Lower lobe of right lung (tissue), 2 donors: ENCODE results near the gene PRXL2C. TPM values are rescaled to one million over a fixed set of nuclear protein-coding genes. Genes with fewer than 3 reads are reported as not detected.
"Not testable (repeated sequence)": the region's sequence is repeated elsewhere in the genome, so short reads cannot be mapped to it uniquely, and the experiment has no call there.

Source experiments
- ATAC-seq, 2 donors: fragments of 200-7000 bp; cut with Tn5 transposase; one replicate each; pipeline ENCODE4 v1.9.1; 2020 to 2022; ENCODE audit warnings: mild to moderate bottlenecking in 2 of 2, moderate library complexity in 2 of 2
- DNase-seq: peaks from one replicate; pipeline ENCODE4 v3.0.0-alpha.2; 2020
- H3K27ac ChIP-seq: fragments of 200-600 bp; one replicate; pipeline ENCODE4 v1.8.0; 2022
- H3K27me3 ChIP-seq: fragments of 200-600 bp; one replicate; pipeline ENCODE4 v1.8.0; 2022; ENCODE audit warnings: low read depth
- H3K36me3 ChIP-seq: fragments of 200-600 bp; one replicate; pipeline ENCODE4 v1.8.0; 2022; ENCODE audit warnings: mild to moderate bottlenecking
- H3K4me1 ChIP-seq: fragments of 200-600 bp; one replicate; pipeline ENCODE4 v1.8.0; 2022
- H3K4me3 ChIP-seq: fragments of 200-600 bp; one replicate; pipeline ENCODE4 v1.8.0; 2022; ENCODE audit warnings: mild to moderate bottlenecking
- H3K9me3 ChIP-seq: fragments of 200-600 bp; one replicate; pipeline ENCODE4 v1.8.0; 2022
- intact Hi-C: fragments of 100-400 bp; cut with DNase I; formaldehyde crosslinking; loops from one replicate; pipeline ENCODE4 v1.11.0; 2022
- total RNA-seq: library from RNA; stranded (reverse); fragmentation: NEBNext Ultra II Directional; extraction: Animal tissue kit (Norgen Biotek cat#: 25700); gene quantifications from one replicate; pipeline ENCODE4 v1.2.1, GENCODE V29; 2021
- TF ChIP-seq, protein P1 (sequence below): fragments of 200-600 bp; IDR thresholded peaks from one replicate; pipeline ENCODE4 v1.8.0; 2022; ENCODE audit warnings: antibody characterized with exemption, mild to moderate bottlenecking
- donor health status: DM: no; HTN: yes; CAD: no; lungs with severe emphysema.

The PRXL2C gene
- total RNA-seq, 1 donor from 2014 or later, result 28.0 TPM

DNA sequence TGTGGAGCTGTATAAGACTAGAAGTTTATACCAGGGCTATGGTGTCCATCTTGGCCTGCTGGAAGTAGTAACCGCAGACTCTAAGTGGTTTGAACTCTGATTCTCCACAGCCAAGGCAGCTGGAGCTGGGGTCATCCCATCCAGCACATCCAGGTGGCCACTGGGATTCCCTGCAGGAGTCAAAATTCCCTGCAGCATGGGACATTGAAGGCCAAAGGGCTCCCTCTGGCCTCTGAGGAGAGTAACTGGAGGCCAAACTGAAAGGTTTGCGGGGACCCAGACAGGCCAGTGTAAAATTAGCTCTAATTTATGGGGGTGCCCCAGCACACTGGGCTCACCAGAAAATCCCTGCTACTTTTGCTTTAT lies 12.2 kb upstream of the PRXL2C start:
- H3K36me3 ChIP-seq, result no peaks in the 10 kb centered on the region
- intact Hi-C loops, result loop anchor here (10.0 kb wide), 1 partner anchor 343 kb away; no protein-coding TSS in a partner anchor
- H3K4me3 ChIP-seq, result no peak overlapping the region
- H3K27ac ChIP-seq, result no peak overlapping the region
- ATAC-seq (no peak), DNase-seq (no peak)
- TF ChIP-seq, protein P1, sequence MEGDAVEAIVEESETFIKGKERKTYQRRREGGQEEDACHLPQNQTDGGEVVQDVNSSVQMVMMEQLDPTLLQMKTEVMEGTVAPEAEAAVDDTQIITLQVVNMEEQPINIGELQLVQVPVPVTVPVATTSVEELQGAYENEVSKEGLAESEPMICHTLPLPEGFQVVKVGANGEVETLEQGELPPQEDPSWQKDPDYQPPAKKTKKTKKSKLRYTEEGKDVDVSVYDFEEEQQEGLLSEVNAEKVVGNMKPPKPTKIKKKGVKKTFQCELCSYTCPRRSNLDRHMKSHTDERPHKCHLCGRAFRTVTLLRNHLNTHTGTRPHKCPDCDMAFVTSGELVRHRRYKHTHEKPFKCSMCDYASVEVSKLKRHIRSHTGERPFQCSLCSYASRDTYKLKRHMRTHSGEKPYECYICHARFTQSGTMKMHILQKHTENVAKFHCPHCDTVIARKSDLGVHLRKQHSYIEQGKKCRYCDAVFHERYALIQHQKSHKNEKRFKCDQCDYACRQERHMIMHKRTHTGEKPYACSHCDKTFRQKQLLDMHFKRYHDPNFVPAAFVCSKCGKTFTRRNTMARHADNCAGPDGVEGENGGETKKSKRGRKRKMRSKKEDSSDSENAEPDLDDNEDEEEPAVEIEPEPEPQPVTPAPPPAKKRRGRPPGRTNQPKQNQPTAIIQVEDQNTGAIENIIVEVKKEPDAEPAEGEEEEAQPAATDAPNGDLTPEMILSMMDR, result no peak
- no peaks in the 10 kb centered on the region for H3K9me3 ChIP-seq
- no peaks in the 10 kb centered on the region for H3K27me3 ChIP-seq
- no peaks in the 10 kb centered on the region for H3K4me1 ChIP-seq

DNA sequence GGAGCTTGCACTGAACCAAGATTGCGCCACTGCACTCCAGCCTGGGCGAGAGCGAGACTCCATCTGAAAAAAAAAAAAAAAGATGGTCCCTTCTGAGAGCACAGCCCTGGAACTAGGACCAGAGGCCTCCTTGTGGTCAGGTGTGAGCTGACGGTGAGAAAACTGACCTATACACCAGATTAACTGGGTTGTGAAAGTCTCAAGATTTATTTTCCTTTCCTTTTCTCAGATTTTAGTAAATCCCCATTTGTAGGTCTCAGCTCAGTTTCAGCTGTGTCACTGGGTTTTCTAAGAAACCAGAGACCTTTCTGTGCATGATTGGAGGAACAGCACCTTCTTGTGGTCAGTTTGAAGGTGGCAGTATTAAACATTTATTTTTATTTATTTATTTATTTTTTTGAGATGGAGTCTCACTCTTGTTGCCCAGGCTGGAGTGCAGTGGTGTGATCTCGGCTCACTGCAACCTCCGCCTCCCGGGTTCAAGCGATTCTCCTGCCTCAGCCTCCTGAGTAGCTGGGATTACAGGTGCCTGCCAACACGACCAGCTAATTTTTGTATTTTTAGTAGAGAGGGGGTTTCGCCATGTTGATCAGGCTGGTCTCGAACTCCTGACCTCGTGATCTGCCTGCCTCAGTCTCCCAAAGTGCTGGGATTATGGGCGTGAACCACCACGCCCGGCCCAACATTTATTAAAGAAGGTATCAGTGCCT lies 11.7 kb upstream of the PRXL2C start:
- not testable (repeated sequence) for H3K4me1 ChIP-seq, H3K9me3 ChIP-seq, H3K27ac ChIP-seq, H3K27me3 ChIP-seq, H3K4me3 ChIP-seq, H3K36me3 ChIP-seq, DNase-seq
- ATAC-seq, result peak; percentile 82
- intact Hi-C loops, result loop anchor here (10.0 kb wide), 1 partner anchor 342 kb away; no protein-coding TSS in a partner anchor
- TF ChIP-seq, protein P1, result peak; percentile 72

DNA sequence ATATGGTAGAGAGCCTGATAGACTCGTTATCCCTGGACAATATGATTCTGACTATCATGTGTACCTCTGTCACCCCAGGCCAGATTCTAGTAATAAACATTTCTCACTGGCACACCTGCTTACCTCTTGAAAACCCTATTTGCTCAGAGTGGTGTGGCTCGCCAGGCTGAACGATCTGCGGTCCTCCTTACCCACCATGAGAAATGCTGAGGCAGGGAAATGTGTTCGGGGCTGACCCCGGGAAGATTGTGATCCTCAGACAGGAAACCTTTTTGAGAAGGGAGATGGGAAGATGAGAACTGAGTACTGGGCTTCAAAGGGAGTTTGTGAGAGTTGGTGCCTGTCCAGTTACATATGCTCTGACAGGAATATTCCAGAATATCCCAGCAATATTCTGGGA lies 10.7 kb upstream of the PRXL2C start:
- no peak for ATAC-seq
- Histone ChIP-seq H3K27me3 (no peaks in the 10 kb centered on the region), H3K4me1 (no peaks in the 10 kb centered on the region), H3K36me3 (no peaks in the 10 kb centered on the region), H3K9me3 (no peaks in the 10 kb centered on the region), H3K4me3 (no peak overlapping the region), H3K27ac (no peak overlapping the region)
- intact Hi-C loops, result loop anchor here (10.0 kb wide), 1 partner anchor 341 kb away; no protein-coding TSS in a partner anchor
- DNase-seq, result no peak
- TF ChIP-seq, protein P1, result no peak

DNA sequence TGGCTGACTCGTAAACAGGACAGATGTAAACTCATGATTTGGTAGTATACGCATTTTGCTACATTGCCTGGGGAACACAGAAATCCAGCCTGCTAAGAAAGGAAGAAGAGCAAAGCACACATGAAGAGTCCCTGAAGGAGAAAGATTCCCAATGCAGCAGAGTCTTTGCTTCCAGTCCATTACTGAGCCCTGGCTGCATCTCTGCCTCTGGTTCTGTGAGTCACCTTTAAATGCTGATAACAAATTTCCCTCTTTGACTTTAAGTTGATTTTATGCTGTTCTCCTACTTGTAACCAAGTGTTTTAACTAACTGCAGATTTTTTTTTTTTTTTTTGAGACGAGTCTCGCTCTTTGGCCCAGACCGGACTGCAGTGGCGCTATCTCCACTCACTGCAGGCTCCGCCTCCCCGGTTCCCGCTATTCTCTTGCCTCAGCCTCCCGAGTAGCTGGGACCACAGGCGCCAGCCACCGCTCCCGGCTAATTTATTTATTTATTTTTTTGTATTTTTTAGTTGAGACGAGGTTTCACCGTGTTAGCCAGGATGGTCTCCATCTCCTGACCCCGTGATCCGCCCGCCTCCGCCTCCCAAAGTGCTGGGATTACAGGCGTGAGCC lies 8.5 kb upstream of the PRXL2C start:
- Histone ChIP-seq H3K27ac (no peak overlapping the region), H3K36me3 (no peaks in the 10 kb centered on the region), H3K4me3 (no peak overlapping the region), H3K9me3 (no peaks in the 10 kb centered on the region), H3K27me3 (no peaks in the 10 kb centered on the region), H3K4me1 (no peaks in the 10 kb centered on the region)
- TF ChIP-seq, protein P1, result no peak
- intact Hi-C loops, result loop anchor here (10.0 kb wide), 1 partner anchor 339 kb away; no protein-coding TSS in a partner anchor
- DNase-seq (no peak), ATAC-seq (no peak)

DNA sequence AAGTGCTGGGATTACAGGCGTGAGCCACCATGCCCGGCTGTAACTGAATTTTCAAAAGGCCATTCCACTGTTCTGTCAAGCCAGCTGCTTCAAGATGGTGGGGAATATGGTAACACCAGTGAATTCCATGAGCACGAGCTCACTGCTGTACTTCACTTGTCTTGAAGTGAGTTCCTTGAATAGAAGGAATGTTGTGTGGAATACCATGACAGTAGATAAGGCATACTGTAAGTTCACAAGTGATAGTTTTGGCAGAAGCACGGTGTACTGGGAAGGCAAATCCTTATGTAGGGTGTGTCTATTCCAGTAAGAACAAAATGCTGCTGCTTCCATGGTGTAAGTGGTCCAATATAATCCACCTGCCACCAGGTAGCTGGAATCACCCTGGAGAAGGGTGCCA lies 6.6 kb upstream of the PRXL2C start:
- no peaks in the 10 kb centered on the region for H3K9me3 ChIP-seq
- H3K27ac ChIP-seq, result no peak overlapping the region
- DNase-seq, result no peak
- no peaks in the 10 kb centered on the region for H3K27me3 ChIP-seq
- peak; percentile 76 to 88 for ATAC-seq
- TF ChIP-seq, protein P1, result no peak
- intact Hi-C loops, result loop anchor here (10.0 kb wide), 1 partner anchor 337 kb away; no protein-coding TSS in a partner anchor
- H3K36me3 ChIP-seq, result no peaks in the 10 kb centered on the region
- peaks cover 3% of the 10 kb centered on the region for H3K4me1 ChIP-seq
- no peak overlapping the region for H3K4me3 ChIP-seq
